WTC11 (cell line): ENCODE results near the gene TRAPPC3.

Experiments
- CTCF ChIP-seq: fragments of 200-600 bp; IDR thresholded peaks from 2 replicates; pipeline ENCODE4 v1.8.0; 2022; ENCODE audit warnings: antibody characterized with exemption
- FOXP1 ChIP-seq: sonication (generic); formaldehyde crosslinking; IDR thresholded peaks from 2 replicates; pipeline ENCODE4 v1.8.0; 2022; ENCODE audit warnings: missing genetic modification reagents, mild to moderate bottlenecking, moderate library complexity, borderline replicate concordance
- FOXP4 ChIP-seq: sonication (generic); formaldehyde crosslinking; IDR thresholded peaks from 2 replicates; pipeline ENCODE4 v1.8.0; 2022; ENCODE audit warnings: mild to moderate bottlenecking, missing genetic modification reagents
- SP1 ChIP-seq: sonication (generic); formaldehyde crosslinking; conservative IDR thresholded peaks from 2 replicates; pipeline ENCODE4 v1.8.1; 2022; ENCODE audit warnings: missing genetic modification reagents

- TF ChIP-seq FOXP4 (CRISPR knock-in tag) (no peak), CTCF (no peak), FOXP1 (CRISPR knock-in tag) (no peak), SP1 (CRISPR knock-in tag) (no peak)
Measured at GRCh38 chr1:36175137-36176095, 26.1 kb upstream of the TRAPPC3 start.
